ENCODE measurements around the gene COLGALT1.

The COLGALT1 gene

GRCh38 chr19:17623224-17623935 lies 67.9 kb downstream of the COLGALT1 start:
- DNase-seq (ENCODE audit: low read depth in 2 of 2): no peak

- DNase-seq (ENCODE audit: low read depth in 2 of 2): no peak
These were observed 69.0 kb downstream of the COLGALT1 start for GRCh38 chr19:17624314-17624991.

GRCh38 chr19:17625043-17625442 lies 69.6 kb downstream of the COLGALT1 start:
- DNase-seq (ENCODE audit: low read depth in 2 of 2): no peak

GRCh38 chr19:17625980-17626379 lies 70.5 kb downstream of the COLGALT1 start:
- no peak for DNase-seq (ENCODE audit: low read depth in 2 of 2)

GRCh38 chr19:17626456-17627015 lies 71.1 kb downstream of the COLGALT1 start:
- no peak for DNase-seq (ENCODE audit: low read depth in 2 of 2)

GRCh38 chr19:17627161-17627560 lies 71.7 kb downstream of the COLGALT1 start:
- DNase-seq (ENCODE audit: low read depth in 2 of 2): no peak

GRCh38 chr19:17627921-17628320 lies 72.5 kb downstream of the COLGALT1 start:
- no peak for DNase-seq (ENCODE audit: low read depth in 2 of 2)

- no peak for DNase-seq (ENCODE audit: low read depth in 2 of 2)
These were observed 74.3 kb downstream of the COLGALT1 start for GRCh38 chr19:17629760-17630159.

- DNase-seq (ENCODE audit: low read depth in 2 of 2): no peak
These were observed 77.1 kb downstream of the COLGALT1 start for GRCh38 chr19:17632577-17632976.
